ENCODE results near the gene ABHD16B.
"Not testable (repeated sequence)": the region's sequence is repeated elsewhere in the genome, so short reads cannot be mapped to it uniquely, and the experiment has no call there.

ABHD16B gene

DNA sequence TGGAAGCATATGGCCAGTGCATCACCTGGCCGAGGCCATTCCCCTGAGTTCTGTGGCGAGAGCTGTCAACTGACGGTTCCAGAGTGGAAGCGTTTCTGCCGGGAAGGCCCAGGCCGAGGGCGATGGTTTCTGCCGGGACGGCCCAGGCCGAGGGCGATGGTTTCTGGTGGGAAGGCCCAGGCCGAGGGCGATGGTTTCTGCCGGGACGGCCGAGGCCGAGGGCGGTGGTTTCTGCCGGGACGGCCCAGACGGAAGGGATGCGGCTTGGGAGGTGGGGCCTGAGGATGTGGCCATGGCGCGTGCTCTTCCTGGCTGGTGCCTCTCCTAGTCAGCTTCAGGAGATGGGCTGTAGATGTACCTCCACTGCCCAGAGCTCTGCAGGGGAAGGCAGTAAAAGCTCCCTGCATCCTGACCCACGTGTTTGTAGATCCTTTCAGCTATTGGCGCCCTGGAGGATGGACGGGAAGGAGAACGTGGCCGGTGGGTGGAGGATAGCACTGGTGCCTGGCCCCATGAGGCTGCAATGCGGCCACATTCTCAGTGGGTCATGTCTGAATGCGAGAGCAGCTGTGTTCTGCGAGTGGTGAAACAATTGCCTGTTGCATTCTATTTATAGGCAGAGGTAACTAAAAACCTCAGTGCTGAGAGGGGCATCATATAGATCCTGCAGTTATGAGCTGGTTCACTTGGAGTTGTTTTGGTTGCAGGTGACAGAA, 16.6 kb downstream of the ABHD16B start:
- no peak for DNase-seq (ENCODE audit: low read depth, low spot score)

DNA sequence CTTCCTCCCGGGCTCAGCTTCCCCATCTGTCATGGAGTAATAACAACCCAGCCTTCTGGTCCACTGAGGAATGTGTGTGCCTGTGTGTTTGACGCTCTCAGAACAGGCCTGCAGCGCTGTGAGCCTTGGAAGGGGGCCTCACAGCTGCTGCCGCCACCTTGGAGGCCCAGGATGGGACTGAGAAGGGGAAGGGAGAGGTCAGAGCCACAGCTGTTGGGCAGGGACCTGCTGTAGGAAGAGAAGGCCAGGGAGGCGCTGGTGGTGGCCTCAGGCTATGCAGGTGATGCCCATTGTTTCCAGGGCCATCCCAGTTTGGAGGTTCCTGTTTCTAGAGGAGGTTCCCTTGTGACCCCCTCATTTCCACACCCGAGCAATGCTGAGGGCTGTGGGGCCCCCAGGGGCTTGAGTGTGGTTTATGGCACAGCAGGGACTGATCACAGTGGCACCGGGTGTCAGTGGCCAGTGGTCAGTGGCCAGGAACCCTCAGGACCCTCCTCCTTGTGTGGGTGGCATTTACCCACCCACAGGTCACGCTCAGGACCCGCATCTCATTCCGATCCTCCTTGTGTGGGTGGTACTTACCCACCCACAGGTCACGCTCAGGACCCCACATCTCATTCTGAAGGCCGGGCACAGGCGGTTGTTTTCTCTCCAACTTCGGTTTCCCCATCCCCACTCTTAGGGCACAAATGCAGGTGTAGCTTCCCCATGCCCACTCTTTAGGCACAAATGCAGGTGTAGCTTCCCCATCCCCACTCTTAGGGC, 17.8 kb downstream of the ABHD16B start:
- no peak for DNase-seq (ENCODE audit: low read depth, low spot score)

DNA sequence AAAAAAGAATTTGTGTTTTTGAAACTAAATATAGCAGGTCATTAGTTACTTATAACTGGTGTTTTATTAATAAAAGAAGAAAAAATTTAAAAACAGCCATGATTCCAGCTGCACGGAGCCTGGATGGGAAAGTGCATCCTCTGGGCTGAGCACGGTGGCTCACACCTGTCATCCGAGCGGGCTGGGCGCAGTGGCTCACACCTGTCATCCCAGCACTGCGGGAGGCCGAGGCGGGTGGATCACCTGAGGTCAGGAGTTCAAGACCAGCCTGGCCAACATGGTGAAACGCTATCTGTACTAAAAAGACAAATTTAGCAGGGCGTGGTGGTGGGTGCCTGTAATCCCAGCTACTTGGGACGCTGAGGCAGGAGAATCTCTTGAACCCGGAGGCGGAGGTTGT, 19.6 kb downstream of the ABHD16B start:
- not testable (repeated sequence) for DNase-seq (ENCODE audit: low read depth, low spot score)

DNA sequence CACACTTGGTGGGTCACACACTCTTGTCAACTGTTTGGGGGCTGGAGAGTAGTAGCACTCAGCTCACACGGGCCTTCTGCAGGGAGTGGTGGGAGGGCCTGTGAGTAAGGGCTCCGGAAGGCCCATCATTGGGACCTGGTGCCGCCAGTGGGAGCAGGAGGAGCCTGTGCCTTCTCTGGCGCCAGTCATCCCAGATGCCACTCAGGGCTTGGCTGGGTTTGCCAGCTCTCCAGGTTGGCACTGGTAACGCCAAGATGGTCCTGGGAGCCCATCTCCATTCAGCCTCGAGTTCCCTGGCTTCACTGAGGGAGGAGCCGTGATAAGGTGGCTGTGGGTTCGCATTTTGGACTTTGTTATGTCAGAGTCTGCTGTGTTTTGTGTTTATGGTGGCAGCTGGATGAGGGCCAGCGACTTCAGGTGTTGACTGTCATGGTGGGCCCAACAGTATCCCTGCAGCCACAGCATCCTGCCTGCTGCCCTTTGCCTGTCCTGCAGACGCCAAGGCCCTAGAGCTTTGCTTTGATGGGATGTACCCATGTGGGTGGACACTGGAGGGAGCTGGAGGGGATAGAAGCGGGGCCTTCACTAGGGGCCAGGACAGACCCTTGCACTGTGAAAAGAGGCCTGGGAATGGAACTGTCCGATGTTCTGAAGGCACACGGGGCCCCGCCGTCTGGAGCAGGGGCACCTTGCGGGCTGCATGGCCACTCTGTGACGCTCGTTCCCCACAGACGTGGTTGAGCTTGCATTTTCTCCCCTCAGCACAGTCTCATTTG, 20.3 kb downstream of the ABHD16B start:
- DNase-seq (ENCODE audit: low read depth, low spot score), result peak; percentile 43

GRCh38 chr20:63882257-63883200, 21.2 kb downstream of the ABHD16B start:
- DNase-seq (ENCODE audit: low read depth, low spot score), result no peak

DNA sequence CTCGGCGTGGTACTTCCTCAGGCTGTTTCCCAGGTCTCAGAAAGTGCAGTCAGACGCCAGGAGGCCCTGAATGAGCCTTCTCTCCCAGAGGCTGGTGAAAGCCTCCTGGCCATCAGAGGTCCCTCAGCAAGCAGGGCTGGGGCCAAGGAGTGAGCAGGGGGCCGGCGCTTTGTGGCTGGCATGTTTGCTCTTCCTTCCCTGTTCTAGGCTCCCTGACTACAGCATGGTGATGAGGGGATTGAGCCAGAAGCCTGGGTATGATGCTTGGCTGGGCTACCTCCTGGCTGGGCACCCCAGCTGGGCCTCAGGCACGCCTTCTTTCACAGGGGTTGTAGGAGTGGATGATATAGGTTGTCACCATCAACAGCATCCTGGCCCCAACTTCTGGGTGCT, 21.9 kb downstream of the ABHD16B start:
- no peak for DNase-seq (ENCODE audit: low read depth, low spot score)

- no peak for DNase-seq (ENCODE audit: low read depth, low spot score)
These were observed 23.4 kb downstream of the ABHD16B start for GRCh38 chr20:63884506-63885263.

DNA sequence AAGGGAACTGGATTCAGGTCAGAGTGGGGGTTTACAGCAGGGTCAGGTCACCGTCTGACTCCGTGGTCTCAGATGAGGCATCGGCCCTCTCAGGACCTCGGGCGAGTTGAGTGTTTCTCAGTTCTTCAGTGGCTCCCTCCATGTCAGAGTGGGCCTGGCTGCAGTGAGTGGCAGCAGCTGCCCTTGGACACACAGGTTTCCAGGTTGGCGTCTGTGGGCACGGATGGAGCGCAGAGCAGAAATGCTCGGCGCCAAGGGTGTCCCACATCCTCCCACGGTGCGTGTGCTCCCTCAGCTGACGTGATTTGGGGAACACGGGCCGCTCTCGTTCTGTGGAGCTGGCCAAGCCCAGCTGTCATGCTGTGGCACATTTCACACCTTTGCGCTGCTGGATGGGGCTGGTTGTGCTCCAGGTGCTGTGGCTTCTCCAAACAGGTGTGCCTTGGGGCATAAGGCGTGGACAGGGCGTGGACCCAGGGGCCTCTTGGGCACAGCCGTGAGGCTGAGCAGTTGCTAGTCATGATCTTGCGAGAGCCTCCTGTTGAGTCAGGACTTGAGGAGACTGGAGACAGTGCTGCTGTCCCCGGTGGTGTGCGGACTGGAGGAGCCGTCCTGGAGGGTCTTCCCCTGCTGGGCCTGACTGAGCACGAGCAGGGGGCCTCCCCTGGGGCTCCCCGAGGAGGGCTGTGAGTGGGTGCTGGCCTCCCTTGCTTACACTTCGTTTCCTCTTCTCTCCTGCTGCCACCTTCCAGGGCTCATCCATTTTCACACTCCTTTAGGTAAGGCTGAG, 24.2 kb downstream of the ABHD16B start:
- no peak for DNase-seq (ENCODE audit: low read depth, low spot score)

DNA sequence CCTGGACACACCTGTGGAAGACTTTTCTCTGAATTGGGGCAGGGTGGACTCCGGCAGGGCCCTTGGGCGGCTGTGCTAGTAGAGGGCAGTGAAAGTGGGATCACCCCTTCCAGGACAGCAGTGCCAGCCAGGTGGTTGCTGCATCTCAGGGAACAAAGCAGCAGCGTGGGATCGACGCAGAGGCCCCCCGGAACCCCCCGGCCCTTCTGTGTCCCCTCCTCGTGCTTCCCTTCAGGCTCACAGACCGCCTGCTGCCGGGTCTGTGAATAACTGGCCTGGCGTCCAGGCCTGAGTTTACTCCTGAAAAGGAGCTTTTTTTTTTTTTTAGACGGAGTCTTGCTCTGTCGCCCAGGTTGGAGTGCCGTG, 24.7 kb downstream of the ABHD16B start:
- no peak for DNase-seq (ENCODE audit: low read depth, low spot score)

DNA sequence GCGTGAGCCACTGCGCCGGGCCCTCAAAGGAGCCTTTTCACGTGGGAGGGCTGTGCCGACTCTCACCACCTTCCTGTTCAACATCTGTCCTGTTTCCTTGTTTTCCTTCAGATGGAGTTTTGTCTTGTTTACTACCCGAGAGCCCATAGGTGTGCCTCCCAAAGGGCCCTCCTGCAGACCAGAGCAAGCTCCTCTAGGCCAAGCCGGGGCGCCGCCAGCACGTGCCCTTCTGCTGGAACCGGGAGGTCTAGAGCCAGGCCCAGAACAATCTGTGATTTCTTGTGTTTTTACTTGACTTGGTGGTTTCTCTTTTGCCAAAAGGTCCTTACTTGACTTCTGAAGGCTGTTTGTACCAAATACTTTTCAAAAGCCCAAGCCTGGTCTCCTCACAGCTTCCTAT, 25.6 kb downstream of the ABHD16B start:
- no peak for DNase-seq (ENCODE audit: low read depth, low spot score)

DNA sequence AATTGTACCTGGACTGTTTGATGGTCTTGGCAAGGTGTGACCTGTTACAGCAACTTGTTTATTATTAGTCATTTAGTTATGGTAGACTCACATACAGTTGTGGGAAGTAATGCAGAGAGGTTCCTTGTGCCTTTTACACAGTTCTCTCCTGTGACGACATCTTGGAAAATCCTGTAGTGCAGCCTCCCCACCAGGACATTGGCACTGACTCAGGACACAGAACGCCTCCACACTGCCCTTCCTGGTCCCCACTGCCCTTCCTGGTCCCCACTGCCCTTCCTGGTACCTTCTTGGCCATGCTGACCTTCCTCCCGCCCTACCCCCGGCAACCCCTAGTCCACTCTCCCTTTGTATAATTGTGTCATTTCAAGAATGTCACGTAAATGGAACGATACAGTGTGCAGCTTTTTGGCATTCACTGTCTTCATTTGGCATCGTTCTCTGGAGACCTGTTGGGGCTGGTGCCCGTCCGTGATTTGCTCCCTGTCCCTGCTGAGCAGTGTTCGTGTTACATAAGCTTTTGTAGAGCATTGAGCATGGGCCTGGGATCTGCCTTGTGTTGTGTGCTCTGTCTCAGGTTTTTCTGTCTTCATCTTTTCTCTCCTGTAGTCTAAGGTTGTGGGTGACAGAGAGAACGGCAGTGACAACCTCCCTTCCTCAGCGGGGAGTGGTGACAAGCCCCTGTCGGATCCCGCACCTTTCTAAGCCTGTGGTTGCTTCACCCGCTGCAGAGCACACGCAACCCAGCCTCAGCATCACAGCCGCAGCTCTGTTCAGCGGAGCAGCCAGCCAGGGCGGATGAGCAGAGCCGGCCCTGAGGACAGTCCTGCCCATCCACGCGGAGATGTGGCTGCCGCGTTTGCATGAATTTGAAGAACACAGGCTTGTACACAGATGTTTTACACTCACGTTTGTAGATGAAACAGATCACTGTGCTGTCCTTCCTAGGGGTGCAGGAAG, 28.2 kb downstream of the ABHD16B start:
- no peak for DNase-seq (ENCODE audit: low read depth, low spot score)

DNA sequence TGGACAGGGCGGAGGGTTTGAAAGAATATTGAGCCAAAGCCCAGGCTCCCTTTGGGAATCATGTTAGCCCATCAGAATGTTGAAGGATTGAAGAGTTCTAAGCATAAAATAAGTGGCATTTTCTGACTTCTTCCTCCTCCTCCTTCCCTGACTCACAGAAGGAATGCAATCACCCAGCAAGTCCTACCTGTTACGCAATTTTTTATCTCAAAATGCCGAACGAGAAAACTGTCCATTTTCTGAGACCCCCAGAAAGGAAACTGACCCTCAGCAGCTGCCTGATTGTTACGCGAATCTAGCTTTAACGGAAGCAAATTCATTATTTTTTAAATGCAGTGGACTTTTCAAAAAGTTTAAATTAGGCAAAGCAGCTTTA, 28.9 kb downstream of the ABHD16B start:
- DNase-seq (ENCODE audit: low read depth, low spot score), result no peak

DNA sequence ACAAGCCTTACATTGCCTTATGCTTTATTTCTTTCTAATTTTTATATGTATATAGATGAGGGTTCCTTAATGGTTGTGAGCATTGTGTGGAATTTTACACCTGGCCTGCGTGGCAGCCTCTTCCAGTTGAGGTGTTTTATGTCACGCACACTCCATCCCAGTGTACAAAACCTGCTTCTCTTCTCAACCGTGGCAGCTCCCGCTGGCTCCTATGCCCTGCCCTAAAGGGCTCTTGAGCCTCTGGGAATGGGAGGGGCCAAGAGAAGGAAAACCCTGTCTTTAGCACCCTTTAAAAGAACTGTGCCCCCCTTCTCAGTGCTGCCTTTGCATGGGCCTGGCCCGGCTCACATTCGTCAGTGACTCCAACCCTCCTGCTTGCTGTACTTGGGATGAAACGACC, 29.3 kb downstream of the ABHD16B start:
- no peak for DNase-seq (ENCODE audit: low read depth, low spot score)

GRCh38 chr20:63891061-63892002, 30.0 kb downstream of the ABHD16B start:
- no peak for DNase-seq (ENCODE audit: low read depth, low spot score)

DNA sequence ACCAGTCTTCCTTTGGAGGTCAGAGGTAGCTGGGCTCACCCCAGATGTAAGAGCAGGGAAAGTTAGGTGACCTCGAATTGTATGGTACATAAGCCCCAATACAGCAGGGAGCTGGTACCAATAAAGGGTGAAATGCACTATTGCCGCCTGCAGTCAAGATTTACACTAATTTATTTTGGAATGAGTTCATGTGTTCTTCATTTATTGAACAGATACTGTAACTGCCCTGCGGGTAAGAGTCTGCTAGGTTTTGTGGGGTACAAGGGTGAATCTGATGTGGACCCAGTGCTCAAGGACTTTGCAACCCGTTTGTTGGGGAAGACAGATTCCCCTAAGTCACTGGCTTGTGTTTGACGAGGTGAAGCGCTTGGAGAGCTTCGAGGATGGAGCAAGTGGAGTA, 31.1 kb downstream of the ABHD16B start:
- DNase-seq (ENCODE audit: low read depth, low spot score), result no peak

- no peak for DNase-seq (ENCODE audit: low read depth, low spot score)
These were observed 32.7 kb downstream of the ABHD16B start for GRCh38 chr20:63893999-63894357.

DNA sequence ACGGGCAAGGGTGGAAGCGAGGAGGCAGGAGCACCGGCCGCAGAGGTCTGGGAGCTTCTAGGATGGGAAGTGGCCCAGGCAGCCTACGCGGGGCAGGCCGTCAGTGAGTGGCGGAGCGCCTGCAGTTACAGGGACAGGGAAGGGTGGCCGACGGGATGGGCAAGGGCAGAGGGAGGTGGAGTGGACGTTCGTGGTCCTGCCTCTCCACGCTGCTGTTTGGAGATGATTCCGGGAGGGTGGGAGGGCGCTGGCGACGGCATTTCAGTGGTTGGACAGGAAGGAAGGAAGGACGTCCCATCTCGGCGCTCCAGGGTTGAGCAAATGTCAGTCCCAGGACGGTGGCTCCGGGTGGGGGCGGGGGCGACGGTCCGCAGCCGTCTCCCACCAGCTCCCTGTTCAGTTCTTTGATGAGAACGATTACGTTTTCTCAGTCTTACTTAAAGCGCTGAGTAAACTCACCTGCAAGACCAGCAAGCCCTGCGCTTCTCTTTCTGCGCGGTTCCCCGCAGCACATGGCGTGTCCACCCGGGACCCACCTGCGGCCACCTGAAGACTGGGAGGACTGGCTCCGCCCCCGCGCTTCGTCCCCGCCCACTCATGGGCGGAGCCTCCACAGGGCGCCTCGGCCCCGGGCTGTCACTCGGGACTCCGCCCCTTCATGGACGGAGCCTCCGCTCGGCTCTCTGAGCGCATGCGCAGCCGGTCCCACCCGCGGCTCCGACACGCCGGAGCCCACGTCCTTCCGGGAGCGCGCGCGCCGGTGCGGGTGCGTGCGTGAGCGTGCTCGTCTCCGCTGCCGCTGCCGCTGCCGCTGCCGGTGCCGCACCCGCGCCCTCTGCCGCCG, 33.3 kb downstream of the ABHD16B start, which contains the start of gene DNAJC5:
DNAJC5 (plus strand) TSS at position 769 of the 844 bp plus-strand sequence. CDS start 33,220 bp downstream, outside the sequence.
- DNase-seq (ENCODE audit: low read depth, low spot score), result peak; percentile 96

Measured in ELF-1 (cell line).